ENCODE measurements around the gene MELTF.

Gene MELTF

DNA sequence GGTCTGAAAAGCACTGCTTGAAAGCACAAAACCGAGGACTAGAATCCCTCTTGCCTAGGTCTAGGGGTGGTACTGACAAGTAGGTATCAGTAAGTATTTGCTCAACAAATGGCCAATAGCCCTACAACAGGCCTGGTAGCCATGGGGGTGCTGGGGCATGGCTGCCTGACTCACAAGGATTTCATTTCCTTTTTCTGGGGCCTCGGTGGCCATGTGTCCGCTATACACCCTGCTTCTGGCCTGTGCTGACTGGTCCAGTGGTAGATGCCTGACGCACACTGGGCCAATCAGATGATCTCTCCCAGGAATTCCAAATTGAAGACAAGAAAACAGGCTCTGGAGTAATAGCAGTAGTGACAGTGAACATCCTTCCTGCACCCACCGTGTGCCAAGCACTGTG lies 29.4 kb downstream of the MELTF start:
- in situ Hi-C loops (cut with HindIII; ENCODE audit: low pct_ligation_motif_present, low pct_unique_long_range_greater_than_20kb, low sequenced_read_pairs), result no loop called here

DNA sequence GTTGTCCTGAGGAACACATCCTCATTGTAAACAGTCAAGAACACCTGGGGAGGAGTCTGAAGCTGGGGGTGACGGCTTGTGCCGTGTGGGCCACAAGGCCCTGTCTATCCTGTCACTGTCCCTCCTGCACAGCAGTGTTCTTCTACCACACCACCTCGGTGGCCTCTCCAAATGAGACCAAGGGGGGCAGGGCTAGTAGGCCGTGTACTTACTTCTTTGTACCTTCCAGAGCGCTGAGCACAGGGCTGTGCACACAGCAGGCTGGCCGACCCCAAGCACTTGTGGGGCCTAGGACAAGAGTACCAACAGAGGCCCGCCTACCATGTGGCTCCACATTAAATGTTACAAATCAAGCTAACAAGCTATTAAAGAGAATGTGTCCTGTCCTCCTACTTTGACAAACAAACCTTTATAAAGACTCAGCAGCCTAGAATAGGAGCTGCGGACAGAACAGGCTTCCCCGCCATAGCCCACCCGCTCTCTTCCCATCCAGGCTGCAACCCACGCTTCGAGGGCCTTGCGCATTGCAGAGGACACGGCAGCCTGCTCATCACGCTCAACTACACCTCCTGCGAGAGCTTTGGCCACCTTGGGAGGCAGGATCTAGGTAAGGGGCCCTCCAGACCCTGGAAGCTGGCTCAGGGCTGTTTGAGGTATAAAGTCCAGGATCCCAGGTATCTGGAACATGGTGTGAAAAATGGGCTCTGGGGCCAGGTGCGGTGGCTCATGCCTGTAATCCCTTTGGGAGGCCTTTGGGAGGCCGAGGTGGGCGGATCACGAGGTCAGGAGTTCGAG lies 30.5 kb downstream of the MELTF start:
- DNase-seq, result no peak
- in situ Hi-C loops (cut with HindIII; ENCODE audit: low pct_ligation_motif_present, low pct_unique_long_range_greater_than_20kb, low sequenced_read_pairs), result no loop called here

More for the DNA sequence above, 29.4 kb downstream of the MELTF start:
- no peak for DNase-seq

DNA sequence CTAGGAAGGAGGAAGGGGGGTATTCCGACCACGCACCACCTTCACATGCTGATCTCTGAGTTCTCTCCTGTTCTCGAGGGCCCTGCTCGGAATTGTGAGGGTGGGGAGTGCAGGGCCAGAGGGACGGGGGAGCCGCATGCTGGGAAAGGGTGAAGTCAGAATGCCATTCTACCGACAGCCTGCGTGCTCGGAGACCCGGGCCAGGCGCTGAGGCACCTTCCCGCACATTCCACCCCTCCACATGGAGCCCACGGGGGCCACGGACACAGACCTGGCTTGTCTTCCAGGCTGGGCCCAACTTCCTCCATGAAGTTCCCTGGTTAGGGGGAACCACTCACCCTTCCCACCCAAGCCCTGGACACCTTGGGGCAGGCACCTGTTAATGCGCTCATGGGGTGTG lies 32.3 kb downstream of the MELTF start:
- in situ Hi-C loops (cut with HindIII; ENCODE audit: low pct_ligation_motif_present, low pct_unique_long_range_greater_than_20kb, low sequenced_read_pairs), result no loop called here
- no peak for DNase-seq

DNA sequence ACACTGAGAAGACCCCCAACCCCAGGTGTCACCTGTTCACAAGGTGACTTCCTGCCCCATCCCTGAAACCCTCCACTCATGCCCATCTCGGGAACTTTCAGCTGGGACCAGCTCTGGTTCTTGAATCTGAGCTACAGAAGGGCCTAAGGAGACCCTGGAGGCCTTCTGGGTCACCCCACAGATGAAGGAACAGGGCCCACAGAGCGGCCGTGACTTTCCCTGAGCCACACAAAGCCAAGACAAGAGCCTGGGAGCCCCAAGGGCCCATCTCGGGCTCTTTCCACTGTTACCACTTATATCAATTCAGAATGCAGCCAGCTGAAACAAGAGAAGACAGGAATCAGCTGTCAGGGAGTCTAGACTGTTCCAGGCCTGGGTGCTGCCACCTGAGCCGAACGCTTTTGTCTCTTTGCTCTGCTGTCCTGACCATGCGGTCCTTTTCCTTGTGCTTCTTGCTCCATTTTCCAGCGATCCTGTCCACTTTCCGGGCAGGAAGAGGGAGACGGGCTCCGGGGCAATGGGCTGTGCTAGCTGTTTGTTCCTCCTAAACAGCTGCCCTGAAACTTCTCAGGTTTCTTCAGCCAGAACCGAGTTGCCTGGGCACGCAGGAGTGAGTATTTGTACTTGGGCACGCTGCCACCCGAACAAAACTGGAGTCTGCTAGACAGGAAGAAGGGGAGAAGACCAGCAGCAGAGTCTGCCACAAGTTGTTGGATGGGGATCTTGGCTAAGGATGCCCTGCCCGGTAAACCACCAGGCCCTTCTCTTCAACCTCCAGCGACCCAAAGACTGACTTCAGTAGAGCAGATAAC lies 33.0 kb downstream of the MELTF start:
- in situ Hi-C loops (cut with HindIII; ENCODE audit: low pct_ligation_motif_present, low pct_unique_long_range_greater_than_20kb, low sequenced_read_pairs), result no loop called here
- no peak for DNase-seq

DNA sequence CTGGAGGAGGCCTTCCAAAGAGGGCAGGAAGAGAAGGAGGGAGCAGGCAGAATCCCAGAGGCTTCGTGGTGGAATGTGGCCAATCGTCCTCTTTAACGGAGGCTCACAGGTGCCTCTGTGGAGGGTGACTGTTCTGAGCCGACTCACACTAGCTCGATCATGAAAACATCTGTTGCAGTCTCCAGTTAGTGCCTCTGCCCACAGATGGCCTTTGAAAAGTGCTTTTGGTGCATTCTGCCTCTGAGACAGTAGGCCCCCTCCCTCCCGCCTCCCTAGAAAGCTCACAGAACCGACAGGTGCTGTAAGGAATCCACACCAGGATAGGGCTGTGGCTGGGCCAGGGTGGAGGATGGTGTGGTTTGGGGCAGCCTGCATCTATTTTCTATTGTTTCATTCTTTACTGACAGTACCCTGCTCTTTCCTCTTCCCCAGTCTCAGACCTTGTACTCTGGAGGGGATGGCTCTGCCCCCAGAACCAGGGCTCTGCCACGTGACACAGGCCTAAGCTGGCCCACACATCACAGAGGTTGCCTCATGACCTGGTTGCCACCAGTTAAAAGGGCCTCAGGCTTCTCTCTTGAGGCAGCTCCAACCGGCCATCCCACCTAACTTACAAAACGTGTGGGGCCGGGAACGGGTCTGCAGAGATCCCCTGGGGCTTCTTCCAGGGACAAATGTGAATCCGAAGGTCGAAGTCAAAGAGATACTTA lies 33.8 kb downstream of the MELTF start:
- no peak for DNase-seq
- in situ Hi-C loops (cut with HindIII; ENCODE audit: low pct_ligation_motif_present, low pct_unique_long_range_greater_than_20kb, low sequenced_read_pairs), result no loop called here

DNA sequence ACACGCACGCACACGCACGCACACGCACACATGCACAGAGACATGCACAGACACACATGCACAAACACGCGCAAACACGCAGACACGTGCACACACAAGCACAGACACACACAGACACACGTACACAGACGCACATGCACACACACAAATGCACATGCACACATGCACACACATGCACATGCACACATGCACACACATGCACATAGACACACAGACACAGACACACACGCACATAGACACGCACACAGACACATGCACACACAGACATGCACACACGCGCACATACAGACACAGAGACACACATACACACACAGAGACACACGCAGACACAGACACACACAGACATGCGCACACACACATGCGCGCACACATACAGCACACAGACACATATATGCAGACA lies 34.6 kb downstream of the MELTF start:
- in situ Hi-C loops (cut with HindIII; ENCODE audit: low pct_ligation_motif_present, low pct_unique_long_range_greater_than_20kb, low sequenced_read_pairs), result no loop called here
- DNase-seq, result no peak

DNA sequence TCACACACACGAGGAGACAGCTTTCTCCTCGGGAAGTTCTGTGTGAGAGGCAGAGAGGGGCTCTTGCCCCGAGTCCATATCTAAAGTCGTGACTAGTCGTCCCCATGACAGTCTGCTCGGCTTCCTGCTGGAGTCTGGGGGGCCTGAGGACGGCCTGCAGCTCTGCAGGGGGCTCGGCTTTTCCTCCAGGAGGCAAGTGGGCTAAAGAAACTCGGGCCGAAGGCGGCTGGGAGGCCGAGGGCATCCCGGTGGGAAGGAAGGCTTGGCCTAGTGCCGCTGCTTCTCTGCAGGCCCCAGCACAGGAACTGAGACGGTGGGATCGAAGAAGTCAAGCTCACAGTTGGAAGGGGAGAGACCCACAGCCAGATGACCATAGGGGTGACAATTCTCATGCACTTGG lies 35.6 kb downstream of the MELTF start:
- in situ Hi-C loops (cut with HindIII; ENCODE audit: low pct_ligation_motif_present, low pct_unique_long_range_greater_than_20kb, low sequenced_read_pairs), result no loop called here

DNA sequence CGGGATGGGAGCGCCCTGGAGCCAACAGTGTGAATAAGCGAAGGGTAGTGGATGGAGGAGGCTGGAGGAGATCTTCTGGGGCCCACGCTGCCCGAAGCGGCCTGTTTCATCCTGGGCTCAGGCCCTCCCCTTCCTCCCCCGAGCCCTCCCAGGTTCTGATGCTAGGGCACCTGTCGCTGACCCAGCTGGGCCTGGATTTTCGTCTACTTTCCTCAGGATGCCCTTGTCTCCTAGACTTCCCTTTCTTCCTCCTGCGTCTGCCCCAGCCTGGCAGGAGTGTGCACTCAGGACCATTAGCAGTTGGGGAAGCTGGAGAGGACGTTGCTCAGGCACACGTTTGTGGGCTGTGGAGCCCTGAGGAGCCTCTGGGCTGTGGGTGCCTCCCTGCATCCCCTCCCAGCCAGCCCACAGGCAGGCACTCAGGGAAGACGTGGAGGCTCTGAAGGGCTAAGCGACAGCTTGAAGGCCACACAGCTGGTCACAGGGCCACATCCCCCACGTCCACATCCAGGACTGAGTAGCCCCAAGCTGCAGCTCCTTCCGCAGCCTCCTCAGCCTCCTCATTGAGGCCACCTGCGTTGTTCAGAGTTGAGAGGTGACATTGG lies 37.1 kb downstream of the MELTF start:
- in situ Hi-C loops (cut with HindIII; ENCODE audit: low pct_ligation_motif_present, low pct_unique_long_range_greater_than_20kb, low sequenced_read_pairs), result no loop called here
- no peak for DNase-seq

More for the DNA sequence above, 35.6 kb downstream of the MELTF start:
- no peak for DNase-seq

DNA sequence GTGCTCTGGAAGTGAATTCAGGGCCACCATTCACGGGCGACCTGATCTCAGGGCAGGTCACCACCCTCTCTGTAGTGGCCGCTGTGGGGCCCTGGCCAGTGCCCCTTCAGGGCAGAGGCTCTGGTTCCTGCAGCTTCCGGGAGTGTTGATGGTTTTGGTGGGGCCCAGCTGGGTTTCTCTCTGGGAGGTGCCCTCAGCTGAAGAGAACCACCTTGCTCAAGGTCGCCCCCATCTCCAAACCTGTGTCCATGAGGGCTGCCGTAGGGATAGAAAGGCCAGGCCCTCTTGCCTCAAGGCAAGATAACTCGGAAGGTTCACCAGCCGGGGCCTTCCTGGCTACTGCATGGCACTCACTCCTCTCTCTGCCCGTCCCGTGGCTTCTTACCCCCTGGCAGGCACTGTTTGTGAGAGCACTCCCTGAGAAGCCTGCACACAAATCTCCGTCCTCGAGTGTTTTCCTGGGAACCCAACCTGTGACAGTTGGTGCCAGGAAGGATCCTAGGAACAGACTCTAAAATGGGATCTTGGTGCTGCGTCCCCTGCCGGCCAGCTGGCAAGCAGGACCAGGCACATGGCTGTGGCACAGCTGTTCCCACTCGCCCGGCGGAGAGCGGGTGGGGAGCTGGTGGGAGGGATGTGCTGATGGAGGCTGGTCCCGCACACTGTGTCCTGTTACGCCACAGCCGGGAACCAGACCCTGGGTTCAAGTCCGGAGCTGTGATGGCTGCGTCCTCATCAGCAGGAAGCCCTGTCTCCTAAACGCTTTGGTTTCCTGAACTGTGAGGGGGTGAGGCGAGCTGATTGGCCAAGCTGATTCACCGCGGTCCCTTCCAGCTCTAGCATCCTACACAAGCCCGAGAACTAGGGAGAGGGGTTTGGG lies 37.8 kb downstream of the MELTF start:
- DNase-seq, result no peak
- in situ Hi-C loops (cut with HindIII; ENCODE audit: low pct_ligation_motif_present, low pct_unique_long_range_greater_than_20kb, low sequenced_read_pairs), result no loop called here

DNA sequence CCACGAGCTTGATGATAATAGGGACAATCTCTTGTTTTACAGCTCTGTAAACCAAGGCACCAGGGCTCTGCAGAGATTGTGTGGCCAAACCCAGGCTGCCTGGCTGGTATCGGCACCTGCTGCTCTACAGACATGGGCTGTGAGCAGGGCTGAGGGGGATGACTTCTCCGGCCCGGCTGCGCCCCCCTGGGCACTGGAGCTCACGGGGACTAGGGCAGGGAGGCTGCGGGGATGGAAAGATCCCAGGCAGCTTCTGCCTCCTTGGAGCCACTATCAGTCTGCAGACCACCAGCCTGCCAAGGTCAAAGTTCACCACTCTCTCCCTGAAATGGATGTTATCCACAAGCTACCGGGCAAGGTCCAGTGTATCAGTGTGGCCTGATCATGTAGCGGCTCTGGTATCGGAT lies 39.0 kb downstream of the MELTF start:
- no peak for DNase-seq
- in situ Hi-C loops (cut with HindIII; ENCODE audit: low pct_ligation_motif_present, low pct_unique_long_range_greater_than_20kb, low sequenced_read_pairs), result no loop called here

DNA sequence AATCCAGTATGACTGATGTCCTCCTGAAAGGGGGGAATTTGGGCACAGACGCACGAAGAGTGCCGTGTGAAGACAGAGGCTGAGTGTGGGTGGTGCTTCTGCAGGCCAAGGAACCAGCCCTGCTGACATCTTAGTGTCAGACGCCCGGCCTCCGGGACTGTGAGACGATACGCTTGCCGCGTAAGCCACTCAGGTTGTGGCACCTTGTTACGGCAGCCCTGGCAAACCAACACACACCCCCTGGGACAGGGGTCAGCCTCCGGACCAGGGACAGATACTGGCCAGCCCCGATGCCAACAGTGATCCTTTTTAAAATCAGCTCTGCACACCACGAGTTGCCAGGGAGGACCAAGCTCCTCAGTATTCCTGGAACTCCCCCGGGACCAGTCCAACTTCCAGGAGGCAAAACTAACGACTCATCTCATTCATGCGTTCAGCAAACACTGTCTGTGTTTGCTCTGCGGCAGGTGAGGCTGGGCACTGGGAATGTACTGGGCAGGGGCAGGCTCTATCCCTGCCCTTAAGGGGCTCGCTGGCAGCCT lies 39.8 kb downstream of the MELTF start:
- in situ Hi-C loops (cut with HindIII; ENCODE audit: low pct_ligation_motif_present, low pct_unique_long_range_greater_than_20kb, low sequenced_read_pairs), result no loop called here
- DNase-seq, result no peak

DNA sequence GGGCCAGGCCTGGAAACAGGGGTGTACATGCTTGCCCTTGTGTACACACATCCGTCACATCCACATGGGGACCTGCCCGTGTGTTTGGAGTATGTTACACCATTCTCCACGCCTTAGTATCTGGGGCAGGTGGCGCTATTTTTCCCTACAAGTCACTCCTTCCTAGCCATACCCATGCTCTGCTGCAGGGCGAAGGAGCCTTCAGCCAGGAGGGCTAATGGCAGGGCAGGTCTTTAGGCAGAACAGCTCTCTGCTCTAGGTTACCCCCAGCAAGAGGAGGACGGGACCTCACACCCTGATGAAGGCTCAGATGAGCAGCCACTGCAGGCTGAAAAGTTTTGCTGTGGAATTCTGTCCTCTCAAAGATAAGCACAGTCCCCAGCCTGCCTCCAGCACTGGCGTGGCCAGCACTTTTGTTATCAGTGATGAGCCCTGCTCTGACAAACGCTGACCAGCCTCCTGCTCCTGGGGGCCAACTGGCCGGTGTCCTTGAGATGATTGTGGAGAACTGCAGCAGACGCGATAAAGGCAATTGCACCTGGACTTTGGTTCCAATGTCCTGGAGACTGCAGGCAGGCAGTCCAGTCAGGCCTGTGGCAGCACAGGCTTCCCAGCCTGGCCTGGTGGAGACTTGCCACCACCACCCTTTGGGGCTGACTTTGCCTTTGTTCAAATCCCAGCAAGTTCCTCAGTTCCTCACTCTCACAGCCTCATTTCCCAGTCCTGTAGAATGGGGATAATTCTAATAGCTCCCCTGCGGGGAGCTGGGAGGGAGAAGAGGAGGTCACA lies 41.2 kb downstream of the MELTF start:
- in situ Hi-C loops (cut with HindIII; ENCODE audit: low pct_ligation_motif_present, low pct_unique_long_range_greater_than_20kb, low sequenced_read_pairs), result no loop called here
- DNase-seq, result no peak

DNA sequence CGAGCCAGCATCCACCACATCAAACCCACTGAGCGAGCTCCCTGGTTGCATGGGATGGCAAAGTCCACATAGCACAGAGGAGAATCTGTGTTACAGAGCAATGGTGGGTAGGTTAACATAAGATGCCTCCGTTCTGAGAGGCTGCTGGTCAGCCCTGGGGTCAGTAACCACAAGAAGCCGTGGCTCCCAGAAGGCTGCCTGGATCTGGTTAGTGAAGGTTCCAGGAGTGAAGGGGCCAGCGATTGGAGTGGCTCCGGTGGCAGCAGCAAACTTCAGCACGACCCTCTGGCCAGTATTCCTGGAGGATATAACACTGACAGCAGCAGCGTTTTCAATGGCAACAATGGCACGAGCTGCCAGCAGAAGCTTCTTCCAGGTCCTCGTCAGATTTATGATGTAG lies 42.6 kb downstream of the MELTF start:
- in situ Hi-C loops (cut with HindIII; ENCODE audit: low pct_ligation_motif_present, low pct_unique_long_range_greater_than_20kb, low sequenced_read_pairs), result no loop called here
- DNase-seq, result no peak

DNA sequence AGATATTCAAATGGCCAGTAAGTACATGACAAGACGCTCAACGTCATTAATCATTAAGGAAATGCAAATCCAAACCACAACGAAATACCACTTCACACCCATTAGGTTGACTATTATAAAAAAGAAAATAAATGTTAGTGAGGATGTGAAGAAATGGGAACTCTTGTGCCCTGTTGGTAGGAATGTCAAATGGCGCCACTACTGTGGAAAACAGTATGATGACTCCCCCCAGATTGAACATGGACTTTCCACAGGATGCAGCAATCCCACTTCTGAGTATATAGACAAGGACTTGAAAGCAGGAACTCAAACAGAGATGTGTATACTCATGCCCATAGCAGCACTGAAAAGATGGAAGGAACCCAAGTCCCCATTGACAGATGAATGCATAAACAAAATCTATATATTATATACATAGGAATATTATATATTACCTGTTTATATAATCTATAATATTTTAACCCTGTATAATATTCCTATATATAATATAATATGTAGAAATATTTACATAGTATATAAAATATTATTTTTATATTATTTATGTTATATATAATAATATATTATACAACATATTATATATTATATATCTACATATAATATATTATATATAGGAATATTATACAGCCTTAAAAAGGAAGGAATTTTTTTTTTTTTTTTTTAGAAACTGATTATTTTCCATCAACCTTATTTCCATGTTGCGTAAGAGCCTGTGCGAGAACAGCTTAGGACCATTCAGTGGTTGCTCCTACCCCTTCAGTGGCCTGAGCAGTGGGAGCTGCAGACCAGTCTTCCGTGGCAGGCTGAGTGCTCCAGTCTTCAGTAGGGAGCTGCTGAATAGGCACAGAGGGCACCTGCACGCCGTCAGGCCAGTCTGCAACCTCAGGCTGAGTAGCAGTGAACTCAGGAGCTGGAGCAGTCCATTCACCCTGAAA lies 43.4 kb downstream of the MELTF start:
- in situ Hi-C loops (cut with HindIII; ENCODE audit: low pct_ligation_motif_present, low pct_unique_long_range_greater_than_20kb, low sequenced_read_pairs), result no loop called here
- no peak for DNase-seq

DNA sequence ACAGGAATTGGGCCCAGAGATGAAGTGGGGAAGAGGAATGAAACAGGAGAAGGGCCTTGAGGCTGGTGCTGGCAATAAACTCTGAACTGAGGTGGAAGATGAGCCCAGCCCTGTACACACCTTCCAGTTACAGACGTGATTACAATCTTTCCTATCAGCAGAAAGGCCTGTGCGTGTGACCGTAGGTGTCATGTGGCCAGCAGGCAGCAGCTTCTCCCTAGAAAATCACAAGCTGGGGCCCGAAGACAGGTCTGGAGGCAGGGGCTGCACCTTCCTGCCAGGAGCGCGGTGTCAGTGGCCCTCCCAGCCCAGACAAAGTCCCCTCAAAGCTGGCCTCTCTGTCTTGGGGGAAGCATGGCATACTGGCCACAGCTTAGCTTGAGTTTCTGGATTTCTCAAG lies 44.3 kb downstream of the MELTF start:
- DNase-seq, result no peak
- in situ Hi-C loops (cut with HindIII; ENCODE audit: low pct_ligation_motif_present, low pct_unique_long_range_greater_than_20kb, low sequenced_read_pairs), result no loop called here

DNA sequence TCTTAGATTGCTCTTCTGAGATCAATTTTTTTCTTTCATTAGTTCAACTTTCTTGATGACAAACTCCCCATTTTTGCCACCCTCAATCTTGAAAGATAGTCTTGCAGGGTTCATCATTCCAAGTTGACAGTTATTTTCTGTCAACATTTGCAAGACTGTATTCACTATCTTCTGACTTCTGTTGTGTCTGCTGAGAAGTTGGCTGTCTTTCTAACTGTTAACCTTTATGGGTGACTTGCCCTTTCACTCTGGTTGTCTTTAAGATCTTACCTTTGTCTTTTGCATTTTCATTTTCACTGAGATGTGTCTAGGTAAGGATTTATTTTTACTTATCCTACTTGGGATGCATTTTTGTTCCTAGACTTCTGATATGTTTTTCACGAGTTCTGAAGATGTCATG lies 46.4 kb downstream of the MELTF start:
- in situ Hi-C loops (cut with HindIII; ENCODE audit: low pct_ligation_motif_present, low pct_unique_long_range_greater_than_20kb, low sequenced_read_pairs), result no loop called here
- no peak for DNase-seq

Data from ACHN (cell line).